Kidney glomerular epithelial cell (primary cell): Measurements from ENCODE around the gene RNU1-4.
"Not testable (repeated sequence)": the region's sequence is repeated elsewhere in the genome, so short reads cannot be mapped to it uniquely, and the experiment has no call there.

Source experiments
- DNase-seq: peaks from one replicate; lab custom pipeline; 2025; lab: John Stamatoyannopoulos, UW

The RNU1-4 gene

DNA sequence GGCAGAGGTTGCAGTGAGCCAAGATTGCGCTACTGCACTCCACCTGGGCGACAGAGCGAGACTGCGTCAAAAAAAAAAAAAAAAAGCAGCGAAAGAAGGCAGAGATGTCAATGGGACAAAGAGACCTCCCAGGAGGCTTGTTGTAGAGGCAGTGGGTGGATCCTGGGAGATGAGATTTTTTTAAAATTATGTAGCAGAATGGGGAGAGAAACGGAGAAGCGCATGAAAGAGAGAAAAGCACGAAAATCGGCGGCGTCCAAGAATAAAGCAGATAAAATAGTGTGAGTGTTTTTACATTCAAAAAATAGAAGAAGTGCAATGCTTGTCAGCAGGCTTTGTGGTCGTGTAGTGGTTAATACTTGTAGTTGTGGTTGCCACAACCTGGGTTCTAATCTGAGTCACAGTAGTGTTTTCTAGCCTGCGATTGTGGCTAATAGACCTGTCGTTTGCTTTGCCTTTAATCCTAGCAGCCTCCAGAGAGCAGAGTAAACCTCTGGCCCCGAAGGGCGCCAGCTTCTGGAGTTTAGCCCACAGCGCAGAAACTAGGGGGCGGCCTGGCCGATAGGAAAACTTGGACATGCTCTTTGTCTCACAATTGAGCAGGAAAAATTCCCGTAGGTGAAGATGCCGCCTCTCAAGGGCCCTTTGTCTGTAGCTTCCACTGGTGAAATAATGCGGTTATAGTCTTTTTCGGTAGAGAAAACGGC is 11.9 kb upstream of the RNU1-4 start:
- DNase-seq = not testable (repeated sequence)

DNA sequence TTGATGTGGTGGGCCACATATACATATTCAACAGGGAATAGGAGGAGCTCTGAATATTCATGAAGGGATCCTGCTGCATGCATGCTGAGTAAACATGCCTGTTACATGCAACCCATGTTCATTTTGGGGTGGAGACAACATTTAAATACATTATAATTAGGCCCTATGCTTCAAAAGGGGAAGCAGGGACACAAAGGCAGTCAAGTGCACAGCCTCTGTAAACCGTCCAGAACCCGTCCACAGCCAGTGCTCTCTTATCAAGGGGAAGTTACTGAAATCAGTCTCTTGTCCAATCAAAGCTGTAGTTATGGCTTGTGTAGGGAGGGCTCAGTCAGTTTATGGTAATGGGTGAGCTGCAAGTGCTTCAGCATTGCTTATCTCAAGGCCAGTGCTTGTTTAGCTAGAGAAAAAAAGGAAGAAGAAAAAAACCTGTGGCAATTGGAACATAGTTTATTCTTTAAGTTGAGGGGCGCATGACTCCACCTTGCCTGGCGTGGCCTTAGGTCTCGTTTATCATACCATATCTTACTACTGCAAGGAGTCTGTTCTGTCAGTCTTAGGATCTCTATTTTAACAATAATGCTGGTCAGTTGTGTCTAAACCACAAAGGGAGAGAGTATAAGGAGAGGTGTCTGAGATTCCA is 7.9 kb upstream of the RNU1-4 start:
- not testable (repeated sequence) for DNase-seq

DNA sequence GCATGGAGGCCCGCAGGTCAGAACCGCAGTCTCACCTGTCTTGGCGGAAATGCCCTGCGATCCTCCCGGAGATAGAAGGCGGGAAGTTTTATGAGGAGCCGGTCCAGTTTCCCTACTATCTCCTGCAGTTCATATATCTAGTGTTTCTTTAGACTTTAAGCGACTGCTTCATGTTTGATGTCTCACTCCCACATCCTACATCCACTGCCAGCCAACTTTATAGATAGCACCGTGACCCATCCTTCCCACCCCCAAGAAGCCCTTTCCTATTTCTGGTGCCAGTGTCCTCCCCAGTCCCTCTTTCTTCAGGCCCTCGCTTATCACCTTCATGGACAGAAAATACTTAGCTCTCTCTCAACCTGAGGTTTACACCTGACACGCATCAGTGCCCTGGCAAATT is 914 bp downstream of the RNU1-4 start:
- not testable (repeated sequence) for DNase-seq

DNA sequence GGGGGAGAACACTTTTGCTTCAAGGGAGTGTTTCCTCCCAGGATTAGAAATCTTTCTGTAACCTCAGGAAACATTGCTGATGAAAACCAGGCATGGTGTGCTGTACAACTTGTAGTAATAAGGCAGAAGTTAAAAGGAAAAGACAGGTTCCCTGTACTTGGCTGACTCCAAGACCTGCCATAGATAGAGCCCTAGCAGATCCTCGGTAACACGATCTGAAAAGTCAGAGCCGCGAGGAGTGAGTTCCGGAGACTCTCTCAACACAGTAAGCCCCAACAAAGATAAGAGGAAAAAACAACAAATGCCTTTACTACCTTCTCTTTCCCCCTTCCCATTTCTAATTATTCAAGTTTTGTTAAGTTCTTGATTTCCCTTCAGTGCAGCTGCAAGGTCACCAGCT is 7.3 kb downstream of the RNU1-4 start:
- DNase-seq = not testable (repeated sequence)

DNA sequence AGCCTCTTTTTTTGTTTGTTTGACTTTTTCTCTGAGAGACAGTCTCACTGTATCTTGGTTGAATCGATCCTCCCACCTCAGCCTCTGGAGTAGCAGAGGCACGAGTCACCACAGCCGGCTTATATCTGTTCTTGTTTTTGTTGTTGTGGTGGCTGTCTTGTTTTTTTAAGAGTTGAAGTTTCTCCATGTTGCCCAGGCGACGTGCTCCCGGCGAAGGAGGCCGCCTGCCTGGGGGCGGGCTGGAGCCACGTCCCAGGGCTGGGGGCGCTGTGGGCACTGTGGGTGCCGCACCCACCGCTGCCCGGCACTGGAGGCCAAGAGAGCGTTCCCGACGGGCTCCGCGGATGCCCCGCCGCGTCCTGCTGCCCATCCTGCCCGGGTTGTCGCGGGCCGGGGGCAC is 8.4 kb downstream of the RNU1-4 start:
- not testable (repeated sequence) for DNase-seq

DNA sequence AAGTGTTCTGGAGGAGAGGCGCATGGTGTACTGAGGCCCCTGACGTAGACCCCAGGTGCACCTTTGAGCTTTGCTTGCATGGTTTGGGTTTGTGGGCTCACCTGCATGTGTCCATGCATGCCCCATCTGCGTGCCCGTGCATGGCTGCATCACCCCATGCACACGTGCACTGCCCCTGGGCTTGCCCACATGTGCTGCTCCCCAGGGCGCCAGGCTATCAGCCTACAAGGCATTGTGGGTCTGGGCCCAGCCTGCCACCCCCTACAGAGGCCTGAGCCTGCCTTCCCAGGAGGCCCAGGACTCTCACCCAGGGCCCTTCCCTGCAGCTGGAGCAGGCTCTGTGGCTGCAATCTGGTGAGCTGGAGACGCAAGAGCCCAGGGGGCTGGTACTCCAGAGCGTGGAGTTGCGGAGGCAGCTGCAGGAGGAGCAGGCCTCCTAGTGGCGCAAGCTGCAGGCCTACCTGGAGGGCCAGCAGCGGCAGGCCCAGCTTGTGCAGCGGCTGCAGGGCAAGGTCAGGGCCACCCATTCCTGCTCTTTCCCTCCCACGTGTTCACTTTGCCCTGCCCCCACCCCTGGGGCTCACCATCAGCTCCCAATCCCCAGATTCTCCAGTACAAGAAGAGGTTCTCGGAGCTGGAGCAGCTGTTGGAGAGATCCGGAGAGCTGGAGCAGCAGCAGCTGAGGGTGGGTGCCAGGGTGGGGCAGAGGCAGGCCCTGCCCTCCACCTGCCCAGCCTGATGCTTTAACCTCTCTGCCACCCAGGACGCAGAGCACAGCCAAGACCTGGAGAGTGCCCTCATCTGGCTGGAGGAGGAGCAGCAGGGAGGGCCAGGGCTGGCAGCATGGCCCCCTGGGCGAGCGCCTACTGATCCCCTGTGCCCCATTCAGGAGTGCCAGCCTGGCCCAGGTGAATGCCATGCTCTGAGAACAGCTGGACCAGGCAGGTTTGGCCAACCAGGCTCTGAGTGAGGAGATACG is 9.9 kb downstream of the RNU1-4 start:
- not testable (repeated sequence) for DNase-seq

DNA sequence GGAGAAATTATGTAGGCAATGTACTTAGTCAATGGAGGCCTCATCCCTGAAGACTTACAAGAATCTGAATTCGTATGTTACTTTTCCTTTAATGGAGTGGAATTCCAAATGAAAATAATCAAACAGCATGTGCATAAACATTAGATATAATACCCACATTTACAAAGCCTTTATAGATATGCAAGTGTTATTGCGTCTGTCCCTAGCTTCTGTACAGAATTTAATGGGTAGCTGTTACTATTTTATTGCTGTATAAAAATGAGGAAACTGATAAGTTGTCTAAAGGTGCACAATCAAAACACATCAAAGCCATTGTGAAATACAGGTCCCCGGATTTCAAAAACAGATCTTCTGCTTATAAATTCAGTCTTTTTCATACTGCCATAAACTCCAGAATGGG is 12.5 kb downstream of the RNU1-4 start:
- not testable (repeated sequence) for DNase-seq

DNA sequence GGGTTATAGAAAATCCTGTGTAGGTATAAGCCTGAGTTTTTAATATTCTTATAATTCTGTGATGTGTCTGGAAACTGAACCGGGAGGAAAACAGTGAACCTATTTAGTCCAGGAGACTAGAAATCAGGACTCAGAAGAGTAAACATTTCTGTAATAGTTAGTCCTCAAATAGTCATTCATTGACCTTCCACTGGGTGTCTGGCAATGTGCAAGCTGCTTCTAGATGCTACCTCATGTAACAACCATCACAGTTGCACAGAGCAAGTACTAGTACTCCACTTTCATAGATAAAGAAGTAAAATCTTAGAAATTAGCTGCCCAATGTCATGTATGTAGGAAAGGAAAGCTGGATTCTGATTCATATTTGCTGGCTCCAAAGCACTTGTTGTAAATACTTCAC is 15.1 kb downstream of the RNU1-4 start:
- not testable (repeated sequence) for DNase-seq

DNA sequence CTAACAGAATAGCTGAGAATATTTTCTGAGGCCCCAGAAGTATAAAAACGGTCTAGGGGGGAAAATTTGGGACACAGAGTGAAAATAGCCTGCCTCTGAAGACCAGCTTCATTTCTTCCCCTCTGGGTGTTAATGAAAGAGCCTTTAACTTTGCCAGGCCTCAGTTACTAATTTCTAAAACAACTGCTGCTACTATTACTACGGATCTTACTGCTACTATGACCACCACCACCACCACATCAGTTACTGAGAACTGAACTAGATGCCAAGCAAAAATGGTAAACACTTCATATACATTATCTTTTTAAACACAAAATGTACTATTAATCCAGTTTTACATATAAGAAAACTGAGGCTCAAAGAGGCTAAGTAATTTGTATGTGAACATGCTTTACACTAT is 15.6 kb downstream of the RNU1-4 start:
- not testable (repeated sequence) for DNase-seq

DNA sequence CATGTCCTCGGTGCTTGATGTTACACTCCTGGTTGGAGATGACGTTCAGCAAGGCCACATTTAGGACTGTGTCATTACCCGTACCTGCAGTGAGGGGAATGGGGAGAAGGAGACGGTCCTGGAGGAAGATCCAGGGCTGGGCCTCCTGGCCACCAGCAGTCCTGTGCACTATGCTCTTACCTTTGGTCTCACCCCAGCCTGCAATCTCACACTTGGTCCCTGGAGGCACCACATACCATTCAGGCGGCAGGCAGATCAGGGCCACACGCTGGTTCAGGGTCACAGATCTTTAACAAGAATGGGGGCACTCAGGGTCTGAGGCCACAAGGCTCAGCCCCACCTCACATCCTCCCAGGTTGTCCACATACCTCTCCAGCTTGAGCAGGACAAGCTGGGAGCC is 17.3 kb downstream of the RNU1-4 start:
- not testable (repeated sequence) for DNase-seq

DNA sequence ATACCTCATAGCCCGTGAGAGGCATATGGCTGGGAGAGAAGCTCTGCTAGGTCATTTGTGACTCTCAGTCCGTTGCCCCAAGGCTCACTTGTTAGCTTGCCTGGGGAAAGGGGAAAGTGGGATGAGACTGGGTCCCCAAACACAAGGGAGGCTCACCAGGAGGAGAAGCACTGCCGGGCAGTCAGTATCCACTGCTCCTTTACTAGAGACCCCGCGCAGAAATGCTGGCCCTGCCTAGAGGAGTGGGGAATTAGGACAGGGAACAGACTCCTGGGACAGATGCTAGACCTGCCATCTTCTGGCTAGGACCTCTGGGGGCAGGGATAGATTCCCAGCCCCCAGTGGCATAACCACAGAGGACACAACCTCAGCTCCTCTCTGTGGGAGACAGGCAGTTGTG is 17.7 kb downstream of the RNU1-4 start:
- DNase-seq = not testable (repeated sequence)

DNA sequence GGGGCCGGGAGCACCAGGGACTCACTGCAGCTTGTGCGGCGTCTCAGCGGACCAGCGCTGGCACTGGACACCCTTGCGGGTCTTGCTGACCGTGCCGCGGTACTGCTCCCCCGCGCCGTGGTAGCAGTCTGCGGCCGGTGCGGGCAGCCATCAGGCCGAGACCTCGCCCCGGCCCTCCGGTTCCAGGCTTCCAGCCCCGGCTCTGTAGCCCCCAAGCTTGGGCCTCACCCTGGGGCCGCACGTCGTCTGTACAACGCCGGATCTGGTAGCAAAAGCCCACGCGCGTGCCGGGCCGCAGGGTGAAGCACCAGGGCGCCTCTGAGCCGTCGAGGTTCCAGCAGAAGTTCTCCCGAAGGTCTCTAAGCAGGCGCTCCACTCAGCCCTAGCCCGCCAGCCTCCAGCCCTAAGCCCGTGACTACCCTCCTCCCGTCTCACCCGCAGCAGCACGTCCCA is 18.8 kb downstream of the RNU1-4 start:
- not testable (repeated sequence) for DNase-seq

DNA sequence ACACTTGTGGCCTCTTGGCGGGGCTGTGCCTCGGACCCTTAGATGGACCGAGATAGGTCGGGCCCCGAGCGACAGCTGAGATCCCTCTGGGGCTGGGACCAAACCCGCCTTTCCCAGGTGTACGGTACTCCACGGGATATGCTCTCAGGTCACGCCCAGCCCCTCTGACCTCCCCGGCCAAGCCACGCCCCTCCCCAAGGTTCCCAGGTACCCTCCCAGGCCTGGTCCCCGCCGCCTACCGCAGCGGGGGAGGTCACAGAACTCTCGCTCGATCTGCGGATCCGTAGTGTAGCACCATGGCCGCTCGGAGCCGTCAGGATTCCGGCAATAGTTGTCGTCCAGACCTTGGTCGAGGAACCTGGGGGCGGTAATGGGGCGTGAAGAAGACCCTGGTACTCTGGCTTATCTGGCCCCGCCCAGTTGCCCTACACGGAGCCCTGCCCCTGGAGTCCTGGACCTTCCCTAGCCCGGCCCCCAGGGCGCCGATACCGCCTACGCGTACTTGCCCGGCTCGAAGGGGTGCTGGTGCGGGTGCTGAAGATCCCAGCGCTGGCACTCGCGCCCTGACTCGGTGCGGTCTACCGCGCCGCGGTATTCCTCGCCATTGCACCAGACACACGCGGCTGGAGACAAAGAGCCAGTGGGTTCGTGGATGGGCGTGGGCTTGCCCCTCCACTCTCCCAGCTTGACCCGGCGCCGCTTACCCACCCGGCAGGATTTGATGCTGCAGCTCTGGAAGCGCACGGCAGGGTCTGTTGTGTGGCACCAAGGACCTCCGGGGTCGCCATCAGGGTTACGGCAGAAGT is 19.5 kb downstream of the RNU1-4 start:
- not testable (repeated sequence) for DNase-seq

DNA sequence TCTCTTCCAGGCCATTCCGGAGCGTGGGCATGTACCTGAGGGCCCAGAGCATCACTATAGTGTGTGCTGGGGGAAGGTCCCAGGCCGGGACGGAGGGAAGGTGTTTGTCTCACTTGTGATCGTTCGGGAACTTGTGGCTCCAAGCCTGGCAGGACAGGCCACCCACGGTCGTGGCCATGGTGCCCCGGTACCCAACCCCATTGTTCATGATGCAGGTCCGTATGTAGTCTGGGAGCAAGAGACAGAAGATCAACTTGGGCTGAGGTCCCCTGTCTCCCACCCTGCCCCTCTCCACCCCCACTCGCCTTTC is 20.1 kb downstream of the RNU1-4 start:
- DNase-seq = not testable (repeated sequence)

DNA sequence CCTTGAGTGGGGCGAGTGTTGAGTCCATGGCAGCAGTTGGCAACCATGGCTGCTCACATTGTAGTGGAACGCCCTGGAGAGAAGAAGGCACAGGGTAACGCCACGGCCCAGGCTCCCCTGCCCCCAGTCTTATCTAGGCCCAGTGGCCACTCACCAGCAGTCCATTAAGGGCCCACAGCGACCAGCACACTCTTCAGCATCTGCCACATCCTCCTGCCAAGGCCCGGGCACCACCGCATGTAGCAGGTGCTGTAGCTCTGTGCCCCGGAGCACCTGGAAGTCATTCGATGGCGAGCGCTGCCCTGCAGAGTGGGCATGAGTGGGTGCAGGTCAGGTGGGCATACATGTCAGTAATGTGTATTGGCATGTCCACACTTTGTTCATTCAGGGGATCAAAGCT is 20.5 kb downstream of the RNU1-4 start:
- not testable (repeated sequence) for DNase-seq

DNA sequence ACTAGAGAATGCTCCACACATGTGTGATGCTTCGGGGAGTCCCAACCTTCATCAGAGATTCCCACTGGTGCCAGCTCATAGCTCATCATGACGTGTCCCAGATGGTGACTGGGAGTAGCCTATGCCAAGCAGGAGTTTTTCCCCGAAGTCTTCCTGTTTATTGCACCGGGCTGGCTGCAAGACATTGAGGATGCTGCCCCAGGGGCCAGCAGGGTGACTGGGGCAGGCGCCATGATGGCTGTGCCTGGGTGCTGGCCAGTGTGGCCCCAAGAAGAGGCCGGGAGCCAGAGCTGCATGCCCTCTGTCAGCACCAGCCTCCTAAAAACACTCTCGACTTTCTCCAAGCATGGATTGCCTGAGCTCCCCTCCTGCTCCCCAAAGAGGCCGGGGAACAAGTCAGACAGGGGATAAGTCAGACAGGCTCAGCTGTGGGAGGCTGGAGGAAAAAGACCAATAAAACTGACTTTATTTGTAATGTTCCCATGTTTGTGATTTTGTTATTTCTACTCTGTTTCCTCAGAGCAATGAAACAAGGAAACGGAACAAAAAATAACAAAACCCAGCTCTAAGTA is 24.0 kb downstream of the RNU1-4 start:
- peak; percentile 95 for DNase-seq

DNA sequence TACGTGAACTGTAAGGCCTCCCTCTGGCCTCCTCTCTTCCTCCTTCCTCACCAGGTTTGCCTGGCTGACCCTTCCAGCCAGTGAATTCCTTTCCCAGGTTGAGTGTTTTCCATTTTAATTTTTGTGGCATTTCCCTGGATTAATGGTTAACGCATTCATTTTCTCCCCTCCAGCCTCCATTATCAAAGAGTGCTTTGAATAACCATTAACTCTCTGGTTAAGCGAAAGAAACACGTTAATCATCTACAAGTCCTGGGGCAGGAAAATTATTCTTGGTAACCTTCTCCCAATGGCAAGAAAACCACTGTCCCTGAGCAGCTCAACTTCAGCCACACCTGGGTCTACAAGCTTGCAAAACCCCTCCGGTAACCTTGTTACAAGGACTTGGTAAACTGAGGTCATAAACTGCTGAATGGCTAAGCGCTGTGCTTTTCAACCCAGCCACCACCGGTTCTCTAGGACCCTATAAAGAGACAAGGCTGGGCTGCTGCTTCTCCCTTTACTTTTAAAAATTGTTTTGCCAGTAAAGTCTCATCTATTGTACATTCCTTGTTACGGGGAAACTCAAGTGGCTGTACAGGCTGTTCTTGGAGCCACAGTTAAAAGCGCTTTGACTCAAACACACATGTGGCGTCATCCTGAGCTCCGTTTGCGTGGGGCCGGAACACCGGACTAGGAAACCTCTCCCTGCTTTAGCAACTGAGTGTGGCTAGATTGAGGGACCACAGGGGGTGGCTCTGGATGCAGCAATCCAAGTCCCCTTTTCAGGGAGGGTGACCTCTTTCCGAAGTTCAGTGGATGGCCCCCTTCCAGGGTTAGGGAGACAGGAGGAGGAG is 24.7 kb downstream of the RNU1-4 start:
- DNase-seq = peak; percentile 97

DNA sequence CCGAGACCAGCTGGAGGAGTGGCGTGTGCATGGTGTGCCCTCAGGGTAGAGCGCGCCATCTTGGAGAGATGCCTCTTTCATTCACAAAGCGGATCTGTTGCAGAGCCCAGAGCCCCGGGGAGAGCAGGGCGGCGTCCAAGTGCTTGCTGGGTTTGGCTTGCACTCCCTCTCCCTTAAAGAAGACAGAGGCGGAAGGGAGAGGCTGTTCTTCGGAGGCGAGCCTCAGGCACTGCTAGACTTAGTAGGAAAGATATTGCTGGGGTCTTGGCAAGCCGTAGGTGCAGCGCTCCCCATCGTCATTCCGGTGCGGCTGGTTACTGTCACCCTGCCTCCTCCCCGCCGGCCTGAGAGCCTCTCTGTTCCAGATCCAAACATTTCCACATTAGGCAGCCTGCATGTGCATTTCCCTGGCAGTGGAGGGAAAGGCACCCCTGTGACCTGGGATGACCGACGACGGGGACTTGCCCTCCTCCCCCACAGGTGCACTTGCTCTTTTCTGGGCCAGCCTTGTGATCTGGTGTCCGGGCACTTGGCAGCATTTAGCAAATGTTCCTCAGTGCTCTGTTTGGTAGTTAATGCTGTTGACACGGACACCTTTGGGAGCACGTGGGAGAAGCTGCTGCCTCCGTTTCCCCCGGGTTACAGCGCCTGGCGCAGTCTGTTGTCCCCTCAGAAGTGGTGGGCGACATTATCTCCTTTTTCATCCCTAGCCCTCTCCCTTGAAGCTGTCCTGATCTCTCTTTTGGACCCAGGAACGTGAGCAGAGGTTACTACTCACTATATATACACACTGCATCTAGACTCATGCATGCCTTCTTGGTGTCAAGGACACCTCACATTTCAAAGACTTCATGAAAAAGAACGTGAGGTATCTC is 25.7 kb downstream of the RNU1-4 start:
- DNase-seq = not testable (repeated sequence)

DNA sequence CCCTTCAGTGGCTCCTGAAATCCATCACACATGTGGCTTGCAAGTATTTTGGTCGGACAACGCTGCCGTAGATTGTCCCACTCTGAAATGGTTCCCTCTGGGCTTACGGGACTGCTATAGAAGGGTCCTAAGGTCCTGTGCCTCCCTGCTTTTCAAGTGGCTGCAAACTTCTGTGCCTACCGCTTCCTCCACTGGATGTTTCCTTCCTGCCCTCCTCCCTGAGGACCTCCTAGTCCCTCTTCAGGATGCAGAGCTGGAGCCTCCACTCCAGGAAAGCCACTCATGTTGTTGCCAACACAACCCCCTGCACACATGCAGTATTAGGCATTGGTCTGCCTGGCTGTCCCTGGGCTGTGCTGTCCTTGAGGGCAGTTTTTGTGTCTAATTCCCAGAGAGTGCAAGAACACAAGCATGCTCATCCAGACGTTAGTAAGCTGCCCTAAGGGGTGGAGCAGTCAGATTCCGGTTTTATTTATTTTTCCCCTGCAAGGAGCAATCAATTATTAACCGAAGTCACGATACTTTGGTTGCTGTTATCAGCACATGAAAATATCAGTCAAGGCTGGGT is 26.5 kb downstream of the RNU1-4 start:
- DNase-seq = not testable (repeated sequence)
